ENCODE data around the gene PLPP4.

DNA sequence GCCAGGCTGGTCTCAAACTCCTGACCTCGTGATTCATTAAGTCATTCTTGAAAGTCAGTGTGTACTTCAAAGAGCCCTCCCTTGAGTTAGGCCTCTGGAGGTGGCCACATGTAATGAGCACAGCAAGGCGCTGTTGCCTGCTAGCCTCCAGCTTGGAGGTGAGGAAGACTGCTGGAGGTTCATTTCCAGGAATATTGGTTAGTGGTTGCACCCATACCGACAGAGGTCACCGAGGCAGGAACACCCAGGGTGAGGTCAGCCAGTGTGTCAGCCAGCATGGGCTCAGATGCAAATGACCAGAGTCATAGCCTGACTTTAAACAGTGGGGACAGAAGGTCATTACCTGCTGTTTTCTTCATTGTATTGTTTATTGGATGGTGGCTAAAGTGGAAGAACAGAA lies 85.0 kb downstream of the PLPP4 start:
- TF ChIP-seq, protein P1, sequence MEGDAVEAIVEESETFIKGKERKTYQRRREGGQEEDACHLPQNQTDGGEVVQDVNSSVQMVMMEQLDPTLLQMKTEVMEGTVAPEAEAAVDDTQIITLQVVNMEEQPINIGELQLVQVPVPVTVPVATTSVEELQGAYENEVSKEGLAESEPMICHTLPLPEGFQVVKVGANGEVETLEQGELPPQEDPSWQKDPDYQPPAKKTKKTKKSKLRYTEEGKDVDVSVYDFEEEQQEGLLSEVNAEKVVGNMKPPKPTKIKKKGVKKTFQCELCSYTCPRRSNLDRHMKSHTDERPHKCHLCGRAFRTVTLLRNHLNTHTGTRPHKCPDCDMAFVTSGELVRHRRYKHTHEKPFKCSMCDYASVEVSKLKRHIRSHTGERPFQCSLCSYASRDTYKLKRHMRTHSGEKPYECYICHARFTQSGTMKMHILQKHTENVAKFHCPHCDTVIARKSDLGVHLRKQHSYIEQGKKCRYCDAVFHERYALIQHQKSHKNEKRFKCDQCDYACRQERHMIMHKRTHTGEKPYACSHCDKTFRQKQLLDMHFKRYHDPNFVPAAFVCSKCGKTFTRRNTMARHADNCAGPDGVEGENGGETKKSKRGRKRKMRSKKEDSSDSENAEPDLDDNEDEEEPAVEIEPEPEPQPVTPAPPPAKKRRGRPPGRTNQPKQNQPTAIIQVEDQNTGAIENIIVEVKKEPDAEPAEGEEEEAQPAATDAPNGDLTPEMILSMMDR (IDR thresholded peaks at IDR 0.05; ENCODE audit: extremely low read depth in 1 of 2, insufficient read depth in 1 of 2, low read depth in 1 of 2, low read length in 2 of 2) = no peak
- no peak for TF ChIP-seq POLR2AphosphoS5 (IDR thresholded peaks at IDR 0.05; ENCODE audit: insufficient read depth, low read depth, low read length)
- TF ChIP-seq, protein P2, sequence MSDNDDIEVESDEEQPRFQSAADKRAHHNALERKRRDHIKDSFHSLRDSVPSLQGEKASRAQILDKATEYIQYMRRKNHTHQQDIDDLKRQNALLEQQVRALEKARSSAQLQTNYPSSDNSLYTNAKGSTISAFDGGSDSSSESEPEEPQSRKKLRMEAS (IDR thresholded peaks at IDR 0.05; ENCODE audit: insufficient read depth, insufficient read length) = no peak
- TF ChIP-seq GATA2 (IDR thresholded peaks at IDR 0.05; ENCODE audit: insufficient read depth, insufficient read length, low read depth, low read length) = no peak
